ENCODE data around the gene FANCC.

- TF ChIP-seq POLR2A (IDR thresholded peaks at IDR 0.05; ENCODE audit: low read depth, low read length) (no peak), CTCF (conservative IDR thresholded peaks at IDR 0.05; ENCODE audit: low read depth, low read length) (no peak), NFE2L2 (IDR thresholded peaks at IDR 0.05; ENCODE audit: low read depth, low read length) (no peak), MAFK (IDR thresholded peaks at IDR 0.05; ENCODE audit: low read depth, low read length) (no peak)
Observed at GRCh38 chr9:95365766-95366165, 48.3 kb upstream of the FANCC start.

Data from IMR-90 (cell line).